ENCODE results near the gene KCTD12.

DNA sequence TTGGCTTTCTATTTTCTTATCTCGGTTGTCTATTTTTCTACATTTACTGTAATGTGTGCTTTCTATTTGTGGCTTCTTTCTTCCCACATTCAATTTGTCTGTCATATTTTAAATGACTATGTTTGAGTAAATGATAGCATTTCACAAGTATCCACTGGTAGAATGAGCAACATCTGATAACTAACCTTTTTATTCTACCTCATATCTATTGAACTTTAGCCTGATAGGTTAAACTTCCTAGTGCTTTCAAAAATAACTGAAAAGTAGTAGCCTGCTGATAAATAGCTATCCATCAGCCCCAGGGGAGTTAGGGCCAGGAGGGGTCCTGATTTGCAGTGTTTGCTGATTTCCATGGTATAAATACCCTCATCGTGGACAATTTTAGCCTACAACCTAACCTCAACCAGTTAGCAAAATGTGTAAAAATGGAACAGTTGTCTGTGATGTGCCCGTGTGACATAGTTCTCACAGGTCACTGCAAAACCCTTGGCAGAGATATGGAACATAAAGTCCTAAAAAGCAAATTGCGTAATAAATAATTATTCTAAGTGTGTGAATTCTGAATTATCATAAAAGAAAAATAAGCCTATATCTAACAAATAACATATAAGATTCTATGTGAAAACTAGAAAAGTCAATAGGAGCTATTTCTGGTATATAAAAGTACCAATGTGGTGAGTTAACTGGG, 32.1 kb downstream of the KCTD12 start:
- no peak for TF ChIP-seq POLR2A (IDR thresholded peaks at IDR 0.05)
- no peak for TF ChIP-seq POLR2AphosphoS5 (IDR thresholded peaks at IDR 0.05)
- TF ChIP-seq, protein P1, sequence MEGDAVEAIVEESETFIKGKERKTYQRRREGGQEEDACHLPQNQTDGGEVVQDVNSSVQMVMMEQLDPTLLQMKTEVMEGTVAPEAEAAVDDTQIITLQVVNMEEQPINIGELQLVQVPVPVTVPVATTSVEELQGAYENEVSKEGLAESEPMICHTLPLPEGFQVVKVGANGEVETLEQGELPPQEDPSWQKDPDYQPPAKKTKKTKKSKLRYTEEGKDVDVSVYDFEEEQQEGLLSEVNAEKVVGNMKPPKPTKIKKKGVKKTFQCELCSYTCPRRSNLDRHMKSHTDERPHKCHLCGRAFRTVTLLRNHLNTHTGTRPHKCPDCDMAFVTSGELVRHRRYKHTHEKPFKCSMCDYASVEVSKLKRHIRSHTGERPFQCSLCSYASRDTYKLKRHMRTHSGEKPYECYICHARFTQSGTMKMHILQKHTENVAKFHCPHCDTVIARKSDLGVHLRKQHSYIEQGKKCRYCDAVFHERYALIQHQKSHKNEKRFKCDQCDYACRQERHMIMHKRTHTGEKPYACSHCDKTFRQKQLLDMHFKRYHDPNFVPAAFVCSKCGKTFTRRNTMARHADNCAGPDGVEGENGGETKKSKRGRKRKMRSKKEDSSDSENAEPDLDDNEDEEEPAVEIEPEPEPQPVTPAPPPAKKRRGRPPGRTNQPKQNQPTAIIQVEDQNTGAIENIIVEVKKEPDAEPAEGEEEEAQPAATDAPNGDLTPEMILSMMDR (IDR thresholded peaks at IDR 0.05 in 8 of 11, conservative IDR thresholded peaks at IDR 0.05 in 3 of 11) = no peak
